ENCODE results near the gene ZXDC.

ZXDC gene

GRCh38 chr3:126442856-126443242 lies 32.8 kb downstream of the ZXDC start:
- no peak overlapping the region for H3K4me3 ChIP-seq (ENCODE audit: low read depth, low read length)
- TF ChIP-seq CTCF (IDR thresholded peaks at IDR 0.05; ENCODE audit: insufficient read depth, low read length, missing control alignments), result no peak
- no peak for DNase-seq (ENCODE audit: low read depth, low spot score)
- ChIA-PET CTCF (interaction anchor here (0.6 to 1.1 kb wide), 2 partner anchors 200 to 309 kb away, joined by 3 read pairs; no protein-coding TSS in a partner anchor), POLR2A (no interaction called here)

- CTCF ChIA-PET, result interaction anchor here (0.6 to 1.1 kb wide), 3 partner anchors 9 to 309 kb away, joined by 3 to 4 read pairs (median 3); no protein-coding TSS in a partner anchor
- POLR2A ChIA-PET, result no interaction called here
- TF ChIP-seq CTCF (IDR thresholded peaks at IDR 0.05; ENCODE audit: insufficient read depth, low read length, missing control alignments), result no peak
- no peak for DNase-seq (ENCODE audit: low read depth, low spot score)
- no peak overlapping the region for H3K4me3 ChIP-seq (ENCODE audit: low read depth, low read length)
These were observed 33.4 kb downstream of the ZXDC start for GRCh38 chr3:126442094-126442855.

GRCh38 chr3:126441256-126441880 lies 34.3 kb downstream of the ZXDC start:
- no peak for DNase-seq (ENCODE audit: low read depth, low spot score)
- no peak overlapping the region for H3K4me3 ChIP-seq (ENCODE audit: low read depth, low read length)
- POLR2A ChIA-PET, result no interaction called here
- CTCF ChIA-PET, result interaction anchor here (1.0 to 1.1 kb wide), 2 partner anchors 10 to 308 kb away, joined by 3 to 4 read pairs; no protein-coding TSS in a partner anchor
- no peak for TF ChIP-seq CTCF (IDR thresholded peaks at IDR 0.05; ENCODE audit: insufficient read depth, low read length, missing control alignments)

GRCh38 chr3:126440709-126440995 lies 35.0 kb downstream of the ZXDC start:
- no peak overlapping the region for H3K4me3 ChIP-seq (ENCODE audit: low read depth, low read length)
- CTCF ChIA-PET, result interaction anchor here (2.2 kb wide), 1 partner anchor 307 kb away, joined by 10 read pairs; no protein-coding TSS in a partner anchor
- no peak for DNase-seq (ENCODE audit: low read depth, low spot score)
- TF ChIP-seq CTCF (IDR thresholded peaks at IDR 0.05; ENCODE audit: insufficient read depth, low read length, missing control alignments), result no peak
- POLR2A ChIA-PET, result no interaction called here

GRCh38 chr3:126439968-126440708 lies 35.6 kb downstream of the ZXDC start:
- POLR2A ChIA-PET, result no interaction called here

More at GRCh38 chr3:126439968-126440708, 35.6 kb downstream of the ZXDC start:
- TF ChIP-seq CTCF (IDR thresholded peaks at IDR 0.05; ENCODE audit: insufficient read depth, low read length, missing control alignments), result no peak
- H3K4me3 ChIP-seq (ENCODE audit: low read depth, low read length), result no peak overlapping the region
- CTCF ChIA-PET, result interaction anchor here (0.9 to 2.2 kb wide), 2 partner anchors 12 to 306 kb away, joined by 3 to 10 read pairs; no protein-coding TSS in a partner anchor
- DNase-seq (ENCODE audit: low read depth, low spot score), result no peak

Measured in AG04449 (cell line).